Measurements from ENCODE around the gene RIMKLB.

The RIMKLB gene

GRCh38 chr12:8676651-8677050 lies 21.1 kb upstream of the RIMKLB start:
- no peak for DNase-seq (ENCODE audit: low read depth in 1 of 2, low spot score in 1 of 2)
- in situ Hi-C loops (cut with HindIII; ENCODE audit: low pct_unique_long_range_greater_than_20kb, low sequenced_read_pairs), result no loop called here
- TF ChIP-seq JUND (IDR thresholded peaks at IDR 0.05; ENCODE audit: low read depth), result no peak

GRCh38 chr12:8677362-8677761 lies 20.4 kb upstream of the RIMKLB start:
- in situ Hi-C loops (cut with HindIII; ENCODE audit: low pct_unique_long_range_greater_than_20kb, low sequenced_read_pairs), result no loop called here
- no peak for TF ChIP-seq JUND (IDR thresholded peaks at IDR 0.05; ENCODE audit: low read depth)
- no peak for DNase-seq (ENCODE audit: low read depth in 1 of 2, low spot score in 1 of 2)

- DNase-seq (ENCODE audit: low read depth in 1 of 2, low spot score in 1 of 2), result no peak
- no peak for TF ChIP-seq JUND (IDR thresholded peaks at IDR 0.05; ENCODE audit: low read depth)
- in situ Hi-C loops (cut with HindIII; ENCODE audit: low pct_unique_long_range_greater_than_20kb, low sequenced_read_pairs), result no loop called here
Observed at GRCh38 chr12:8678661-8679111, 19.1 kb upstream of the RIMKLB start.

- in situ Hi-C loops (cut with HindIII; ENCODE audit: low pct_unique_long_range_greater_than_20kb, low sequenced_read_pairs), result no loop called here
- peak in 1 of 2 experiments; percentile 16 for DNase-seq (ENCODE audit: low read depth in 1 of 2, low spot score in 1 of 2)
- TF ChIP-seq JUND (IDR thresholded peaks at IDR 0.05; ENCODE audit: low read depth), result no peak
Observed at GRCh38 chr12:8680533-8680932, 17.3 kb upstream of the RIMKLB start.

- TF ChIP-seq JUND (IDR thresholded peaks at IDR 0.05; ENCODE audit: low read depth), result no peak
- in situ Hi-C loops (cut with HindIII; ENCODE audit: low pct_unique_long_range_greater_than_20kb, low sequenced_read_pairs), result no loop called here
- DNase-seq (ENCODE audit: low read depth in 1 of 2, low spot score in 1 of 2), result no peak
Observed at GRCh38 chr12:8681129-8681884, 16.5 kb upstream of the RIMKLB start.

GRCh38 chr12:8685051-8685450 lies 12.7 kb upstream of the RIMKLB start:
- in situ Hi-C loops (cut with HindIII; ENCODE audit: low pct_unique_long_range_greater_than_20kb, low sequenced_read_pairs), result no loop called here
- no peak for TF ChIP-seq JUND (IDR thresholded peaks at IDR 0.05; ENCODE audit: low read depth)
- DNase-seq (ENCODE audit: low read depth in 1 of 2, low spot score in 1 of 2), result no peak

GRCh38 chr12:8687846-8688601 lies 9.8 kb upstream of the RIMKLB start:
- TF ChIP-seq JUND (IDR thresholded peaks at IDR 0.05; ENCODE audit: low read depth), result no peak
- DNase-seq (ENCODE audit: low read depth in 1 of 2, low spot score in 1 of 2), result peak in 1 of 2 experiments; percentile 68
- in situ Hi-C loops (cut with HindIII; ENCODE audit: low pct_unique_long_range_greater_than_20kb, low sequenced_read_pairs), result no loop called here

- no peak for TF ChIP-seq JUND (IDR thresholded peaks at IDR 0.05; ENCODE audit: low read depth)
- in situ Hi-C loops (cut with HindIII; ENCODE audit: low pct_unique_long_range_greater_than_20kb, low sequenced_read_pairs), result no loop called here
- DNase-seq (ENCODE audit: low read depth in 1 of 2, low spot score in 1 of 2), result no peak
Observed at GRCh38 chr12:8689681-8690080, 8.1 kb upstream of the RIMKLB start.

GRCh38 chr12:8692573-8692972 lies 5.2 kb upstream of the RIMKLB start:
- DNase-seq (ENCODE audit: low read depth in 1 of 2, low spot score in 1 of 2), result peak in 1 of 2 experiments; percentile 36
- no peak for TF ChIP-seq JUND (IDR thresholded peaks at IDR 0.05; ENCODE audit: low read depth)
- in situ Hi-C loops (cut with HindIII; ENCODE audit: low pct_unique_long_range_greater_than_20kb, low sequenced_read_pairs), result no loop called here

- in situ Hi-C loops (cut with HindIII; ENCODE audit: low pct_unique_long_range_greater_than_20kb, low sequenced_read_pairs), result no loop called here
- DNase-seq (ENCODE audit: low read depth in 1 of 2, low spot score in 1 of 2), result no peak
- no peak for TF ChIP-seq JUND (IDR thresholded peaks at IDR 0.05; ENCODE audit: low read depth)
Observed at GRCh38 chr12:8695116-8695515, 2.7 kb upstream of the RIMKLB start.

GRCh38 chr12:8696442-8697090 lies 1.2 kb upstream of the RIMKLB start:
- TF ChIP-seq JUND (IDR thresholded peaks at IDR 0.05; ENCODE audit: low read depth), result no peak
- no peak for DNase-seq (ENCODE audit: low read depth in 1 of 2, low spot score in 1 of 2)
- in situ Hi-C loops (cut with HindIII; ENCODE audit: low pct_unique_long_range_greater_than_20kb, low sequenced_read_pairs), result no loop called here

- TF ChIP-seq JUND (IDR thresholded peaks at IDR 0.05; ENCODE audit: low read depth), result no peak
- DNase-seq (ENCODE audit: low read depth in 1 of 2, low spot score in 1 of 2), result no peak
- in situ Hi-C loops (cut with HindIII; ENCODE audit: low pct_unique_long_range_greater_than_20kb, low sequenced_read_pairs), result no loop called here
Observed at GRCh38 chr12:8697120-8697475, 693 bp upstream of the RIMKLB start.
